Bladder microvascular endothelial cell (primary cell): Measurements from ENCODE around the gene CREB3L4. TPM values are rescaled to one million over a fixed set of nuclear protein-coding genes. Genes with fewer than 3 reads are reported as not detected.

ENCODE experiments used
- total RNA-seq: library from RNA; depleted of rRNA; stranded (reverse); fragments of >200 nt; gene quantifications from 2 replicates; pipeline ENCODE4 v1.2.3, GENCODE V29; 2014

CREB3L4 gene
- total RNA-seq = 6.5 and 8.3 TPM in 2 replicates

GRCh38 chr1:153967107-153967999 lies at the start of gene CREB3L4:
CREB3L4 (plus strand) TSS chr1:153967902; CDS start chr1:153968526, 624 bp downstream.

GRCh38 chr1:153922972-153923925 lies 44.5 kb upstream of the CREB3L4 start, which contains the start of gene GATAD2B:
GATAD2B (minus strand) TSS chr1:153922972; CDS start chr1:153828347, 94,625 bp downstream.

GRCh38 chr1:153946622-153947241 lies 21.0 kb upstream of the CREB3L4 start, which contains the start of gene DENND4B:
DENND4B (minus strand) TSS chr1:153946718; CDS start chr1:153944374, 2,344 bp downstream.

GRCh38 chr1:153958111-153958960 lies 9.4 kb upstream of the CREB3L4 start, which contains the start of gene CRTC2:
CRTC2 (minus strand) TSS chr1:153958612; CDS start chr1:153958497, 115 bp downstream.

GRCh38 chr1:153963030-153963849 lies 4.5 kb upstream of the CREB3L4 start, which contains the start of gene SLC39A1:
SLC39A1 (minus strand) TSS chr1:153963537; CDS start chr1:153962715, 822 bp downstream.

GRCh38 chr1:153977250-153978240 lies 9.8 kb downstream of the CREB3L4 start, which contains the start of gene JTB:
JTB (minus strand) TSS chr1:153977674; CDS start chr1:153977252, 422 bp downstream.

GRCh38 chr1:153985941-153986761 lies 18.4 kb downstream of the CREB3L4 start, which contains the start of gene RAB13:
RAB13 (minus strand) TSS chr1:153986339; CDS start chr1:153986236, 103 bp downstream.

GRCh38 chr1:153990468-153991150 lies 22.9 kb downstream of the CREB3L4 start, which contains the start of gene RPS27:
RPS27 (plus strand) TSS chr1:153990762; CDS start chr1:153990797, 35 bp downstream.

Other genes starting within 250 kb of the CREB3L4 start
- 22.0 and 41.3 TPM in 2 replicates for gene INTS3, start 239.9 kb upstream of the CREB3L4 start, total RNA-seq
- gene SLC27A3, start 192.5 kb upstream of the CREB3L4 start, total RNA-seq = 19.4 and 29.0 TPM in 2 replicates
- gene GATAD2B, start 44.9 kb upstream of the CREB3L4 start, total RNA-seq = 3.6 and 9.8 TPM in 2 replicates
- 9.1 and 25.8 TPM in 2 replicates for gene DENND4B, start 21.2 kb upstream of the CREB3L4 start, total RNA-seq
- 5.0 and 7.9 TPM in 2 replicates for gene CRTC2, start 9.3 kb upstream of the CREB3L4 start, total RNA-seq
- 87.4 and 114 TPM in 2 replicates for gene SLC39A1, start 4.4 kb upstream of the CREB3L4 start, total RNA-seq
- gene JTB, start 9.8 kb downstream of the CREB3L4 start, total RNA-seq = 73.7 and 78.2 TPM in 2 replicates
- gene RAB13, start 18.4 kb downstream of the CREB3L4 start, total RNA-seq = 48.4 and 87.2 TPM in 2 replicates
- 596 and 1,367 TPM in 2 replicates for gene RPS27, start 22.9 kb downstream of the CREB3L4 start, total RNA-seq
- gene NUP210L, start 187.2 kb downstream of the CREB3L4 start, total RNA-seq = 0.06 and 0.16 TPM in 2 replicates
- gene TPM3, start 224.2 kb downstream of the CREB3L4 start, total RNA-seq = 449 and 809 TPM in 2 replicates
- not detected in 2 replicates for gene CFAP141, start 238.4 kb downstream of the CREB3L4 start, total RNA-seq